Nephron progenitor cell (in vitro differentiated cells): ENCODE results near the gene SH3RF2.
"Not testable (repeated sequence)": the region's sequence is repeated elsewhere in the genome, so short reads cannot be mapped to it uniquely, and the experiment has no call there.

Experiments used
- DNase-seq: peaks from one replicate; pipeline ENCODE4 v3.0.0; 2021
- H3K27ac Mint-ChIP-seq: 2 replicates; pipeline ENCODE4 v1.8.0; 2021; ENCODE audit warnings: mild to moderate bottlenecking, moderate library complexity, mixed read lengths
- H3K27me3 Mint-ChIP-seq: 2 replicates; pipeline ENCODE4 v1.8.0; 2021; ENCODE audit warnings: mild to moderate bottlenecking, low read depth, mixed read lengths; ENCODE audit not compliant: poor library complexity
- H3K36me3 Mint-ChIP-seq: 2 replicates; pipeline ENCODE4 v1.8.0; 2021; ENCODE audit warnings: low read depth, mixed read lengths
- H3K4me1 Mint-ChIP-seq: 2 replicates; pipeline ENCODE4 v1.8.0; 2021; ENCODE audit warnings: mixed read lengths
- H3K4me3 Mint-ChIP-seq: 2 replicates; pipeline ENCODE4 v1.8.0; 2021; ENCODE audit warnings: mild to moderate bottlenecking, moderate library complexity, mixed read lengths
- H3K9me3 Mint-ChIP-seq: 2 replicates; pipeline ENCODE4 v1.8.0; 2021; ENCODE audit warnings: mild to moderate bottlenecking, moderate library complexity, mixed read lengths
- CTCF ChIP-seq: fragments of 200-600 bp; sonication (generic); IDR thresholded peaks from 2 replicates; pipeline ENCODE4 v1.5.0; 2021; ENCODE audit warnings: antibody characterized with exemption

SH3RF2 gene

GRCh38 chr5:145991044-145991575 is 54.7 kb downstream of the SH3RF2 start:
- no peak overlapping the region for H3K27ac Mint-ChIP-seq
- peaks cover 14% of the 10 kb centered on the region for H3K27me3 Mint-ChIP-seq
- TF ChIP-seq CTCF: no peak
- H3K4me3 Mint-ChIP-seq: no peak overlapping the region
- H3K9me3 Mint-ChIP-seq: peaks cover 30% of the 10 kb centered on the region
- DNase-seq: no peak
- H3K36me3 Mint-ChIP-seq: peaks cover 17% of the 10 kb centered on the region
- no peaks in the 10 kb centered on the region for H3K4me1 Mint-ChIP-seq

GRCh38 chr5:145993538-145993937 is 57.2 kb downstream of the SH3RF2 start:
- peaks cover 14% of the 10 kb centered on the region for H3K27me3 Mint-ChIP-seq
- DNase-seq, H3K27ac Mint-ChIP-seq, H3K4me3 Mint-ChIP-seq, H3K4me1 Mint-ChIP-seq: not testable (repeated sequence)
- H3K36me3 Mint-ChIP-seq: peaks cover 17% of the 10 kb centered on the region
- peaks cover 30% of the 10 kb centered on the region for H3K9me3 Mint-ChIP-seq

- H3K36me3 Mint-ChIP-seq: peaks cover 17% of the 10 kb centered on the region
These were observed 59.8 kb downstream of the SH3RF2 start for GRCh38 chr5:145996135-145996534.

GRCh38 chr5:145999208-145999607 is 62.8 kb downstream of the SH3RF2 start:
- Mint-ChIP-seq H3K27ac (no peak overlapping the region), H3K4me1 (peaks cover 5% of the 10 kb centered on the region), H3K27me3 (peaks cover 4% of the 10 kb centered on the region), H3K9me3 (peaks cover 10% of the 10 kb centered on the region), H3K4me3 (no peak overlapping the region), H3K36me3 (peaks cover 3% of the 10 kb centered on the region)
- DNase-seq: no peak
- no peak for TF ChIP-seq CTCF

More at GRCh38 chr5:145996135-145996534, 59.8 kb downstream of the SH3RF2 start:
- H3K9me3 Mint-ChIP-seq: peaks cover 30% of the 10 kb centered on the region
- TF ChIP-seq CTCF: no peak
- H3K4me3 Mint-ChIP-seq: no peak overlapping the region
- H3K27ac Mint-ChIP-seq: no peak overlapping the region
- no peaks in the 10 kb centered on the region for H3K4me1 Mint-ChIP-seq
- DNase-seq: no peak
- peaks cover 14% of the 10 kb centered on the region for H3K27me3 Mint-ChIP-seq

- Mint-ChIP-seq H3K27ac (no peak overlapping the region), H3K27me3 (peaks cover 2% of the 10 kb centered on the region), H3K36me3 (no peaks in the 10 kb centered on the region), H3K9me3 (peaks cover 1% of the 10 kb centered on the region), H3K4me3 (no peak overlapping the region), H3K4me1 (peaks cover 5% of the 10 kb centered on the region)
- TF ChIP-seq CTCF: no peak
- no peak for DNase-seq
These were observed 63.7 kb downstream of the SH3RF2 start for GRCh38 chr5:146000072-146000471.

DNA sequence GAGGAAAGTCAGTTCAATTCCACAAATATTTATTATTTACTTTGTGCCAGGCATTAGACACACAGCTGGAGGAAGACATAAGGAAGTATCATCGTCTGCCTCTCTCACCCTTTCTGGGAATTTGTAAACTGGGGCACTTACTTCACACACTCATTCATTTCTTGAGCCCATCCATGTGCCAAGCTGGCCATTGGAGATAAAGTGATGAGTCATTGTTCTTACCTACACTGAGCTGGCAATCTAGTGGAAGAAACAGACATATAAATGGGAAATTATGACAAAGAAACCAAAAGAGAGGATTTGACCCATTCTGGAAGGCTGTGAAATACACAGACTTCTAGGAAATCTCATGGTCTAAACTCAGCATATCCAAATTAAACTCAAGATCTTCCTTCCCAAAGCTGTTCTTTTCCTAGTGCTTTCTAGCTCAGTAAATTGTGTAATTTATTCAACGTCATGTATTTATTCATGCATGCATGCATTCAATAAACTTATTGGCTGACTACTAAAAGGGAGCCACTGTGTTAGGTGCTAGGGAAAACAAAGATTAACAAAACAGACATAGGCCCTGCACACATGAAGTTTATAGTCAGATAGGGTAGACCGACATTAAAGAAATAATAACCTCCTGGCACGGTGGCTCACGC is 65.3 kb downstream of the SH3RF2 start:
- H3K27ac Mint-ChIP-seq: peak overlapping the region; percentile 30
- peaks cover 11% of the 10 kb centered on the region for H3K4me1 Mint-ChIP-seq
- no peak for TF ChIP-seq CTCF
- H3K36me3 Mint-ChIP-seq: no peaks in the 10 kb centered on the region
- no peak overlapping the region for H3K4me3 Mint-ChIP-seq
- H3K9me3 Mint-ChIP-seq: no peaks in the 10 kb centered on the region
- DNase-seq: no peak
- H3K27me3 Mint-ChIP-seq: no peaks in the 10 kb centered on the region
